T-helper 17 cell (primary cell): ENCODE results near the gene AURKB. TPM values are rescaled to one million over a fixed set of nuclear protein-coding genes. Genes with fewer than 3 reads are reported as not detected.

Experiments used
- ATAC-seq: fragments of 150-1000 bp; cut with Tn5 transposase; 2 replicates; pipeline ENCODE4 v1.10.0; 2021; ENCODE audit warnings: mild to moderate bottlenecking, moderate library complexity
- DNase-seq, 3 donors: peaks; one replicate each; pipeline versions ENCODE4 v3.0.0 to v3.0.0-alpha.2; 2020 to 2021
- H3K9me3 ChIP-seq: one replicate; pipeline ENCODE4 v1.7.0; 2013; ENCODE audit warnings: low read length, mild to moderate bottlenecking; ENCODE audit not compliant: control insufficient read depth, poor library complexity, severe bottlenecking
- H3K27ac Mint-ChIP-seq: one replicate; pipeline ENCODE4 v1.8.0; 2022; ENCODE audit warnings: mild to moderate bottlenecking, moderate library complexity, mixed read lengths
- H3K27me3 Mint-ChIP-seq: one replicate; pipeline ENCODE4 v1.8.0; 2022; ENCODE audit warnings: mixed read lengths
- H3K36me3 Mint-ChIP-seq: one replicate; pipeline ENCODE4 v1.8.0; 2022; ENCODE audit warnings: low read depth, mixed read lengths
- H3K4me1 Mint-ChIP-seq: one replicate; pipeline ENCODE4 v1.8.0; 2022; ENCODE audit warnings: mild to moderate bottlenecking, mixed read lengths
- H3K4me3 Mint-ChIP-seq: one replicate; pipeline ENCODE4 v1.8.0; 2022; ENCODE audit warnings: mild to moderate bottlenecking, moderate library complexity, mixed read lengths
- total RNA-seq, 4 donors: library from RNA in 2 of 4; stranded (reverse) in 2 of 4; gene quantifications; one replicate each; pipeline ENCODE4 v1.2.3 and lab custom pipeline; 2022 to 2026

AURKB gene
- total RNA-seq, 2 donors from 2014 or later: 2.2 to 2.5 TPM

- Mint-ChIP-seq H3K4me3 (no peak overlapping the region), H3K36me3 (peaks cover 19% of the 10 kb centered on the region), H3K27me3 (no peaks in the 10 kb centered on the region), H3K4me1 (peaks cover 24% of the 10 kb centered on the region), H3K27ac (no peak overlapping the region)
- ATAC-seq (no peak), DNase-seq (no peak)
- H3K9me3 ChIP-seq: no peaks in the 10 kb centered on the region
Measured at GRCh38 chr17:8237886-8238285, 27.5 kb upstream of the AURKB start.

DNA sequence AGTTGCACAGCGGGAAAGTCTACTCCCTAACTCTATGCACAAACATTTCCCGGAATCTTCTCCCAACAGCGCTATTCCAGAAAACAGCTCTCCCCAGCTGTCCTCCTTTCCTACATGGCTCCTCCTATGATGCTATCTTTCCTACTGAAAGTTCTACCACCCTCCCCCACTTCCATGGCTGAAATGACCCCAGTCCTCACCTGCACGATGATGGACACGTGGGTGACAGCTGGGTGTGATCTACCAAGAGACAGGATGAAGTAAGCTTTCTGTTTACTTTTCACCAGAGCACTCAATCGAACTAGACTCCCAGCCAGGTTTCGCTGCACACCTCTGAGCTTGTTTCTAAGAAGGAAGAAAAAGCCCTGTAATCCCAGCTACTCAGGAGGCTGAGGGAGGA, 26.8 kb upstream of the AURKB start:
- Mint-ChIP-seq H3K27ac (no peak overlapping the region), H3K4me3 (no peak overlapping the region), H3K4me1 (peaks cover 22% of the 10 kb centered on the region), H3K36me3 (peaks cover 17% of the 10 kb centered on the region), H3K27me3 (no peaks in the 10 kb centered on the region)
- no peak for ATAC-seq
- no peaks in the 10 kb centered on the region for H3K9me3 ChIP-seq
- DNase-seq: no peak

DNA sequence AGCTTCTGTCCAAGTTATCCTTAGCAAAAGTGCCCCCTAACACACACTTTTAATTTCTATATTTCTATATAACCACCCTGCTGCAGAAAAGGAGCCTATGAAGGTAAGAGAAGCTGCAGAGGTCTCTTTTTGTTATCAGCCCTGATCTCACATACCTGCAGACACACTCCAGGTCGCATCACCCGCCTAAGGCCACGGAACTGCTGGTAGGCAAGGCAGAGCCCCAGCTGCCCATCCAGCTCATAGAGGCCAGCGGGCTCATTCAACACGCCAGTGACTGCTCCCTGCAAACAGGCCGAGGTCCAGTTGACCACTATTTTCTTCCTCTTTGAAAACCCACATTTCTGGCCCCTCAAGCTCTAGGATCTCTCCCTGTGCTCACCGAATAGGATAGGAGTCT, 25.3 kb upstream of the AURKB start:
- no peak for DNase-seq
- peaks cover 20% of the 10 kb centered on the region for H3K36me3 Mint-ChIP-seq
- H3K4me1 Mint-ChIP-seq: peaks cover 25% of the 10 kb centered on the region
- no peaks in the 10 kb centered on the region for H3K9me3 ChIP-seq
- no peak for ATAC-seq
- peak overlapping the region; percentile 78 for H3K27ac Mint-ChIP-seq
- H3K27me3 Mint-ChIP-seq: no peaks in the 10 kb centered on the region
- no peak overlapping the region for H3K4me3 Mint-ChIP-seq

- no peaks in the 10 kb centered on the region for H3K9me3 ChIP-seq
- ATAC-seq (no peak), DNase-seq (no peak)
- peaks cover 25% of the 10 kb centered on the region for H3K4me1 Mint-ChIP-seq
- H3K27ac Mint-ChIP-seq: peak overlapping the region; percentile 78
- H3K27me3 Mint-ChIP-seq: no peaks in the 10 kb centered on the region
- no peak overlapping the region for H3K4me3 Mint-ChIP-seq
- H3K36me3 Mint-ChIP-seq: peaks cover 24% of the 10 kb centered on the region
Measured at GRCh38 chr17:8234361-8235270, 24.2 kb upstream of the AURKB start.

- ATAC-seq: no peak
- Mint-ChIP-seq H3K4me1 (peaks cover 31% of the 10 kb centered on the region), H3K27me3 (no peaks in the 10 kb centered on the region), H3K27ac (no peak overlapping the region), H3K4me3 (no peak overlapping the region), H3K36me3 (peaks cover 23% of the 10 kb centered on the region)
- DNase-seq: no peak
- no peaks in the 10 kb centered on the region for H3K9me3 ChIP-seq
Measured at GRCh38 chr17:8231701-8232100, 21.3 kb upstream of the AURKB start.

GRCh38 chr17:8227238-8227581, 16.8 kb upstream of the AURKB start:
- ATAC-seq (no peak), DNase-seq (no peak)
- peaks cover 52% of the 10 kb centered on the region for H3K4me1 Mint-ChIP-seq
- H3K27ac Mint-ChIP-seq: peak overlapping the region; percentile 92
- peaks cover 7% of the 10 kb centered on the region for H3K27me3 Mint-ChIP-seq
- no peaks in the 10 kb centered on the region for H3K9me3 ChIP-seq
- H3K36me3 Mint-ChIP-seq: peaks cover 15% of the 10 kb centered on the region
- peak overlapping the region; percentile 65 for H3K4me3 Mint-ChIP-seq

DNA sequence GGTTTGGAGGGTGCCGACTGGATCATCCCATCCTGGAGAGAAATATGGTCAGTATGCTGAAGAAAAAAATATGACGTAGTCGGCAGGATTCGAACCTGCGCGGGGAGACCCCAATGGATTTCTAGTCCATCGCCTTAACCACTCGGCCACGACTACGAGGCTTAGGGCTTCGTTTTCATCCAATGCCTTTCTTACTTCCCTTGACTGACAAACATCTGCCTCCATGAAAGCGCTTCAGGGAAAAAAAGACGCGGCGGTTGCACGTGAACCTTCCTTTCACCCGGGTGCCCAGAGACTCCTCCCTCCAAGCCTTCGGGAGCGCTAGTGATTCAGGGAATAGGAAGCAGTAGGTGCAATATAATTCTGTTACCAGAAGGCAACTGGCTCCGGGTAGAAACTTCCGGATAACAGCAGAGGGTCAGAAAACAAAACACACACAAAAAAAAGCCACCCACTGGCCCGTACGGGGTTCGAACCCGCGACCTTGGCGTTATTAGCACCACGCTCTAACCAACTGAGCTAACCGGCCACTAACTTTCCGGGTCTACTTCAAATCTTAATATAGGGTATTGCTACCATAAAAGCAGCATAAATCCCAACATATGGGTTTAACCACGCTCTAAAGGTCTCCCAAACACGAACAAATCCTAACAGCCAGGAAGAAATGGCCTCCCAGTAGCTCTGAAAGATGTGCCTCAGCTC, 16.3 kb upstream of the AURKB start:
- H3K27ac Mint-ChIP-seq: peak overlapping the region; percentile 92
- ATAC-seq (no peak), DNase-seq (no peak)
- H3K4me3 Mint-ChIP-seq: peak overlapping the region; percentile 65
- H3K27me3 Mint-ChIP-seq: peaks cover 10% of the 10 kb centered on the region
- peaks cover 57% of the 10 kb centered on the region for H3K4me1 Mint-ChIP-seq
- H3K36me3 Mint-ChIP-seq: peaks cover 15% of the 10 kb centered on the region
- no peaks in the 10 kb centered on the region for H3K9me3 ChIP-seq

DNA sequence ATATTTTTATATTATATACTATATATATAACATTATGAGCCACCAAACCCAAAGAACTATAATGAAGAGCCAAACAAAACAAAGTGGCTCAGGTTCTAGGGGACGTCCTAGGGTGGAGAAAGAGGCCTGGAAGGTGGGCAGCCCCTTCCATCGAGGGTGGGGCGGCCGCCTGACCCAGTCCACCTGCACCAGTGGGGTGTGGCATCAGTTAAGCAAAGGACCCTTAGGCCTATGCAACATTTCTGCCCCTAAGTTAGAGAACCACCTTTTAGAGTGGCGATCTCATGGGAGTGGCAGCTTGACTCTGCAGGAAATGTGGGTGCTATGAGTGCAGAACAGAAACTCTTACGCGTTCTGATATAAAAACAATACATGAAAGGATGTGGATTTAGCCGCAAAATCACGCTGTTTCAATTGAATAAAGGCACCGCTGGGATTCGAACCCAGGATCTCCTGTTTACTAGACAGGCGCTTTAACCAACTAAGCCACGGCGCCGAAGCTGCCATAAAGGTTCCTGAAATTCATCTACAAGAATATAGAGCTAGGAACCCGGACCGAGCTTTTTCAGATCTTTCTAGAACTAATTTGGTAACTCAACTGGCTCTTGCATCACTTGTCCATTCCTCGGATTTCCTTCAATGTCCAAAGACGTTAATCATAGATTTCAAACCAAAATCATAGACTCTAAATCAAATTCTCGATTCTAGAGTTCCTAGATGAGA, 15.6 kb upstream of the AURKB start:
- peak in 2 of 3 donors; percentile 31 to 59 for DNase-seq
- ATAC-seq: peak; percentile 2
- Mint-ChIP-seq H3K4me1 (peaks cover 59% of the 10 kb centered on the region), H3K27ac (peak overlapping the region; percentile 92), H3K36me3 (peaks cover 15% of the 10 kb centered on the region), H3K4me3 (peak overlapping the region; percentile 65), H3K27me3 (peaks cover 10% of the 10 kb centered on the region)
- no peaks in the 10 kb centered on the region for H3K9me3 ChIP-seq

DNA sequence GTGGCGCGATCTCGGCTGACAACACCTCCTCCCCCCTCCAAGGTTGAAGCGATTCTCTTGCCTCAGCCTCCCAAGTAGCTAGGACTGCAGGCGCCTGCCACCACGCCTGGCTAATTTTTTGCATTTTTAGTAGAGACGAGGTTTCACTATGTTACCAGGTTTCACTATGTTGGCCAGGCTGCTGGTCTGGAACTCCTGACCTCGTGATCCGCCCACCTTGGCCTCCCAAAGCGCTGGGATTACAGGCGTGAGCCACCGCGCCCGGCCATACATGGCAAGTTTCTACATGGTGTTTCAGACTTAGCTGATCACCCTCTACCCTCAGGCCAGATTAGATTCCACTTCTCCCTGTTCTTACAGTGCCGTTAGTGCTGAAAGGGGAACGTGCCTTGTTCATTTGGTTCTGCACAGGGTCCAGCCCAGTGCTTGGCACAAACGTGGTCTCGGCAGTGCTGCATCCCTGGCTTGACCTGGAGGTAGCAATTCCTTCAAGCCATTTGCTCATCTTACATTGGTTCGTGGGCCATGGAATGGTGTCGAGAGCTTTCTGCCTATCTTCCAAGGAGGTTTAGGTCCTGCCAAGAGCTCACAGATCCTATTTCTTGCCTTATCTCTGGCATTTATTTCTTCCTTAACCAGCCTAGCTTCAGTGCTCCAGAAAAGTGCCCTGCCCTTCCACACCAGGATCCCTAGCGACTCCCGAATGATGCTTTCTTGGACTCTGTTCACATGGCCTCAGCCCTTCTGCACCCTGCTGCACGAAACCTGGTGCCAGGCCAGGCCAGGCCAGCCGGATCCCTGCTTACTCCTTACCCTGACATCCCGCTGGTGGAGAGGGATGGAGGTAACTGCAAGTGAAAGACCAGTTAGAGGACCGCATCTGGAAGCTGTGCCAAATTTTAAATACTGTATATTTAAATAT, 14.8 kb upstream of the AURKB start:
- peaks cover 62% of the 10 kb centered on the region for H3K4me1 Mint-ChIP-seq
- H3K9me3 ChIP-seq: no peaks in the 10 kb centered on the region
- no peak for ATAC-seq
- no peak for DNase-seq
- peaks cover 10% of the 10 kb centered on the region for H3K27me3 Mint-ChIP-seq
- peak overlapping the region; percentile 31 for H3K4me3 Mint-ChIP-seq
- peaks cover 15% of the 10 kb centered on the region for H3K36me3 Mint-ChIP-seq
- H3K27ac Mint-ChIP-seq: peak overlapping the region; percentile 92

DNA sequence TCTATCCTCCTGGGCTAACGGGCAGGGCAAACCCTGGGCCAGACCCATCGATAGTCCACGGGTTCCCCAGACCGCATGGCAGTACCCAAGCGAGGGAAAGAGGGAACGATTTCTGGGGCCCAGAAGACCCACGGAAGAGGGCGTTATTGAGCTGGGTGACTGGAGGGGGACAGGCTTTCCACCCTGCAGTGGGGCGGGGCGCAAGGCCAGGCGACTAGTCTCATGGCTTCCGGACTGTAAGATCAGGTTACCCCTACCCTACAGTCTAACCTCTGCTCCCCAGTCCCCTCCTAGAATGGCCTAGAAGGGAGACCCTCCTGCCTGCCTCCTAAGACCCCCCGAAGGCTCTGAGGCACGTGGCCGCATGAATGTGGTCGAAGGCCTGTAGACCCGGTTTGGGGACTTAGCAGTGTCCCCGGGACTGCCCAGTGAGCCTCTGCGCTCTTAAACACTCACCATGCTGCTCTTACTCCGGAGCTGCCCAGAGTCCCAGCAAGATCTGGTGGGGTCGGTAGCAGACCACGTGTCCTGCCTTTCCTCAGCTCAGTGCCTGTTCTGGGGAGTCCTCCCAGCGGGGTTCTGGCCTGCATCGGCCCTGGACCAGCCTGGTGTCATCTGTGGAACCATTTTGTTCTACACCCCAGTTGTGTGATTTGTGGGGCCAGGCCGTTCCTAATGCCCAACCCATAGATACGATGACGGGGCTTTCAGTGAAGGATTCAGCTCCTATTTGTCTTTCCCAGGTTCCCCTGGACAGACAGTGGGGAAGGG, 13.2 kb upstream of the AURKB start:
- Mint-ChIP-seq H3K27me3 (peaks cover 10% of the 10 kb centered on the region), H3K4me1 (peaks cover 58% of the 10 kb centered on the region), H3K36me3 (peaks cover 7% of the 10 kb centered on the region), H3K4me3 (peak overlapping the region; percentile 93), H3K27ac (peak overlapping the region; percentile 98)
- no peaks in the 10 kb centered on the region for H3K9me3 ChIP-seq
- DNase-seq (peak in 2 of 3 donors; percentile 18 to 24), ATAC-seq (no peak)

DNA sequence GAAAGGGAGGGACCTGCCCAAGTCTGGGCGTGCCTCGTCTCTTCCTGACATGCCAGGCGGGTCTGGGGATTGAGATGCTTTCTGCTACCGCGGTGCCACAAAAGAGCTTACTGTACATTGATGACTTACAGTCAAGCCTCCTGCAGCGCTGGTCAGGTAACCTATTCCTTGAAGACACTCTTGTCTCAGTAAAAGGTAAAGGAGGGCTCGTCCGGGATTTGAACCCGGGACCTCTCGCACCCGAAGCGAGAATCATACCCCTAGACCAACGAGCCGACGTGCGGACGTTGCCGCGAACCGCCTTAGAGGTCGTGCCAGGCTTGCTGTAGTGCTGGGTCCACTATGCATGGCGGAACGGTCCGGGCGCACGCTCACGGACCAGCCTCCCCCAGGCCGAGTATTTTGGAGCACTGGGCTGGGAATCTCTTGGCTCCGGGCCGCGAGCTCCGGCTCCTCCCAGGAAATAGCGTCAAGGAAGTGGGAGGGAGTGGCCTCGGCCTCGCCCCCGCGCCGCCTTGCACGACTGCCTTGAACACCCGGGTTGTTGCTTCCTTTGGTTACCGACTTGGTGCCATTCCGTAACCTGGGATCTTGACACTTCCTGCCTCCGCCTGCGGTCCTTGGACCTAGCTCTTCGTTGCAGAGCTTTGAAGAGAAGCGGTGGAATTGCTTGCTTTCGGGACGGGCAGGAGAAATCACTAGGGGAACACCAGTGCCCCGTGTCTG, 12.4 kb upstream of the AURKB start:
- Mint-ChIP-seq H3K27ac (peak overlapping the region; percentile 98), H3K27me3 (peaks cover 10% of the 10 kb centered on the region), H3K36me3 (peaks cover 7% of the 10 kb centered on the region), H3K4me3 (peak overlapping the region; percentile 93), H3K4me1 (peaks cover 61% of the 10 kb centered on the region)
- H3K9me3 ChIP-seq: no peaks in the 10 kb centered on the region
- DNase-seq (peak; percentile 77 to 90 (median 82)), ATAC-seq (peak; percentile 59)
